Mesendoderm (in vitro differentiated cells): Measurements from ENCODE around the gene MC1R.

Experiments used
- DNase-seq: peaks from one replicate; pipeline ENCODE4 v3.0.0; 2013
- H2AK5ac ChIP-seq: 2 replicates; pipeline ENCODE4 v1.6.1; 2013; ENCODE audit warnings: low read length, inconsistent platforms
- H2BK120ac ChIP-seq: 2 replicates; pipeline ENCODE4 v1.6.1; 2013; ENCODE audit warnings: low read depth, mild to moderate bottlenecking, low read length, moderate library complexity, mixed read lengths
- H2BK15ac ChIP-seq: replicated peaks from 2 replicates; pipeline ENCODE4 v1.6.1; 2013; ENCODE audit warnings: low read depth, mild to moderate bottlenecking, moderate library complexity
- H2BK5ac ChIP-seq: 2 replicates; pipeline ENCODE4 v1.6.1; 2013; ENCODE audit warnings: low read length, inconsistent platforms
- H3K18ac ChIP-seq: 2 replicates; pipeline ENCODE4 v1.6.1; 2013; ENCODE audit warnings: mild to moderate bottlenecking, low read length, mixed read lengths
- H3K23ac ChIP-seq: one replicate; pipeline ENCODE4 v1.6.1; 2013; ENCODE audit warnings: low read length
- H3K27ac ChIP-seq: 2 replicates; pipeline ENCODE4 v1.5.1; 2013; ENCODE audit warnings: low read depth, mild to moderate bottlenecking, inconsistent platforms, low read length, moderate library complexity
- H3K27me3 ChIP-seq: 2 replicates; pipeline ENCODE4 v1.6.1; 2013; ENCODE audit warnings: low read length, control low read depth, mild to moderate bottlenecking, inconsistent platforms; ENCODE audit not compliant: insufficient read depth, poor library complexity
- H3K36me3 ChIP-seq: 2 replicates; pipeline ENCODE4 v1.6.1; 2013; ENCODE audit warnings: low read length, inconsistent platforms; ENCODE audit not compliant: control insufficient read depth, insufficient read depth
- H3K4ac ChIP-seq: one replicate; pipeline ENCODE4 v1.6.1; 2013; ENCODE audit warnings: low read depth, mild to moderate bottlenecking, low read length, moderate library complexity
- H3K4me1 ChIP-seq: 2 replicates; pipeline ENCODE4 v1.6.1; 2013; ENCODE audit warnings: low read depth, low read length, inconsistent platforms; ENCODE audit not compliant: control insufficient read depth
- H3K4me2 ChIP-seq: 2 replicates; pipeline ENCODE4 v1.6.1; 2013; ENCODE audit warnings: low read length
- H3K4me3 ChIP-seq: 2 replicates; pipeline ENCODE4 v1.5.1; 2013; ENCODE audit warnings: mild to moderate bottlenecking, low read length
- H3K56ac ChIP-seq: one replicate; pipeline ENCODE4 v1.6.1; 2013; ENCODE audit warnings: low read length
- H3K79me1 ChIP-seq: 2 replicates; pipeline ENCODE4 v1.6.1; 2013; ENCODE audit warnings: low read length, inconsistent platforms
- H3K79me2 ChIP-seq: 2 replicates; pipeline ENCODE4 v1.6.1; 2013; ENCODE audit warnings: mild to moderate bottlenecking, low read length; ENCODE audit not compliant: control insufficient read depth, insufficient read depth
- H3K9ac ChIP-seq: 2 replicates; pipeline ENCODE4 v1.6.1; 2013; ENCODE audit warnings: low read length, inconsistent platforms
- H4K5ac ChIP-seq: one replicate; pipeline ENCODE4 v1.6.1; 2013; ENCODE audit warnings: low read length
- H4K8ac ChIP-seq: one replicate; pipeline ENCODE4 v1.6.1; 2013; ENCODE audit warnings: low read depth, mild to moderate bottlenecking, control low read depth, low read length, moderate library complexity
- WGBS: extraction: QIAGEN DNeasy Blood & Tissue Kit; methylation state at CpG from one replicate; pipeline ENCODE4 v1.1.7; 2013; ENCODE audit warnings: low lambda C conversion rate, missing lambda C conversion rate; ENCODE audit not compliant: insufficient coverage; ENCODE audit errors: extremely low coverage; 5-methylcytosine and 5-hydroxymethylcytosine counted together

Gene MC1R

DNA sequence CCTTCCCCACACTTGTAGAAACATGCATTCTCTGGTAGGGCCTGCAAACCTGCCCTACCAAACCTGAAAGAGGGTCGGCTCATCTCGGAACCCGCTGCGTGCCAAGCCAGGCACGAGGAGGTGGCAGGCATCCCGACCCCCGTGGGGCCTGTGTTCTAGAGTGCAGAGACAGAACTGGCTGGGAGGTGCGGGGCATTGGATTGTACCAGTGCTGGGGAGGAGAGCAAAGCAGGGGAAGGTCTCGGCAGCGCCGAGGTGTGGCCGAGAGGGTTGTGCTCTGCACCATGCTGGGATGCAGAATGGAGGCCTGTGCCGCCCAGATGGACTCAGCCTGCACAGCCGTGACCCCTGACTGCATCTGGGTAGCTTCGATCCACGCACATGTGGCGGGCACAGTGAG lies 17.8 kb upstream of the MC1R start:
- H3K27ac ChIP-seq = no peak overlapping the region
- no peak overlapping the region for H2AK5ac ChIP-seq
- H3K4ac ChIP-seq = no peak overlapping the region
- WGBS = no CpG with 5 or more reads among the region's 17 CpGs
- H4K8ac ChIP-seq = no peak overlapping the region
- no peak overlapping the region for H3K4me3 ChIP-seq
- no peak overlapping the region for H3K18ac ChIP-seq
- no peak overlapping the region for H3K4me2 ChIP-seq
- no peaks in the 10 kb centered on the region for H3K4me1 ChIP-seq
- no peak overlapping the region for H2BK15ac ChIP-seq
- DNase-seq = no peak
- no peaks in the 10 kb centered on the region for H3K79me1 ChIP-seq
- H3K23ac ChIP-seq = no peak overlapping the region
- H2BK120ac ChIP-seq = no peak overlapping the region
- H3K56ac ChIP-seq = no peak overlapping the region
- H2BK5ac ChIP-seq = no peak overlapping the region
- no peaks in the 10 kb centered on the region for H3K27me3 ChIP-seq
- H4K5ac ChIP-seq = no peak overlapping the region
- H3K36me3 ChIP-seq = peaks cover 21% of the 10 kb centered on the region
- no peaks in the 10 kb centered on the region for H3K79me2 ChIP-seq
- no peak overlapping the region for H3K9ac ChIP-seq

DNA sequence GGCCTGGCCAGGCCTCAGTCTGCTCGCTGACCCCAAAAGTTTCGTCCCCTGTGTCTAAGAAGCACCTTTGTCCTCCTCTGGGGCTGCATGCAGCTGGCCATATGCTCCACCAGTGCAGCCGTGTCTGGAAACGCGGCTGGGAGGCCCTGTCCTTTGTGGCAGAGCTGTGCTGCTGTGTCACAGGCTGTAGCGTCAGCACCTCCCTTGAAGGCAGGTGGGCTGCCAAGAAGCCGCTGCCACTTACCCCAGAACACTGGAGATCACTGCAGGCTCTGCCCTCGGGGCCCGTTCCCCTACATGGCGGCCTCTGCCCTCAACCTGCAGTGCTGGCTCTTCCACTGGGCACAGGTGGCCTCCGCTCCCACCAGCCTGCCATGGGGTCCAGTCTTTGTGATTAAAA lies 15.7 kb upstream of the MC1R start:
- no peak overlapping the region for H2BK15ac ChIP-seq
- no peaks in the 10 kb centered on the region for H3K79me2 ChIP-seq
- H3K56ac ChIP-seq = no peak overlapping the region
- no peak overlapping the region for H4K8ac ChIP-seq
- no peak overlapping the region for H3K4me3 ChIP-seq
- no peaks in the 10 kb centered on the region for H3K4me1 ChIP-seq
- no peak overlapping the region for H3K27ac ChIP-seq
- no peak overlapping the region for H2BK5ac ChIP-seq
- no peak overlapping the region for H4K5ac ChIP-seq
- H3K23ac ChIP-seq = no peak overlapping the region
- no peak overlapping the region for H3K4ac ChIP-seq
- H2AK5ac ChIP-seq = no peak overlapping the region
- H3K36me3 ChIP-seq = peaks cover 21% of the 10 kb centered on the region
- no peak overlapping the region for H3K9ac ChIP-seq
- no peak overlapping the region for H3K4me2 ChIP-seq
- H3K18ac ChIP-seq = no peak overlapping the region
- no peaks in the 10 kb centered on the region for H3K27me3 ChIP-seq
- H3K79me1 ChIP-seq = no peaks in the 10 kb centered on the region
- no peak for DNase-seq
- no CpG with 5 or more reads among the region's 11 CpGs for WGBS
- H2BK120ac ChIP-seq = no peak overlapping the region

DNA sequence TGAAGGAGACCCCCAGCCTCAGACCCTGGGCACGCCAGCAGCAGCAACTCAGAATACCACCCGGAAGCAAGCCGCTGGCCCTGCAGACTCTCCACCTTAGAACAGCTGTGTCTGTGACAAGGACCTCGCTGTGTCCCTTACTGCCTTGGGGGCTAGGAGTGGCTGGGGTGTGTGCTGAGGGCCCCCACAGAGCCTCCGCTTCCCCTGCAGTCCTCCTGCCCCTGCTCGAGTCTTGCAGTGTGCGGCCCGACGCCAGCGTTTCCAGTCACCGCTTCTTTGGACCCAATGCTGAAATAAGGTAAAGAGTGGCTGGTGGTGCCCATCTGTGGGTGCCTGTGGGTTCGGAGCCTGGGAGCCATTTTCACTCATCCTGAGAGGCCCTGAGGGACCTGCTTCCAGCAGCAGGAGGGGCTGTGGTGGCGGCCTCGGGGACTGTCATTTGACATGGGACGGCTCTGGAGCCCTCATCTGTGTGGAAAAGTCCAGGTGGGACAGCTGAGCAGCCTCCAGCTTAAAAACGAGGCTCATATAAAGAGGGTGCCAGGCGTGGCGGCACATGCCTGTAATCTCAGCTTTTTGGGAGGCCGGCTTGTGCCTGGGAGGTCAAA lies 14.7 kb upstream of the MC1R start:
- Histone ChIP-seq H3K36me3 (peaks cover 19% of the 10 kb centered on the region), H2AK5ac (no peak overlapping the region), H4K5ac (no peak overlapping the region), H3K79me2 (no peaks in the 10 kb centered on the region), H2BK5ac (no peak overlapping the region), H3K27me3 (no peaks in the 10 kb centered on the region), H3K4me1 (no peaks in the 10 kb centered on the region), H4K8ac (no peak overlapping the region), H3K23ac (no peak overlapping the region), H3K18ac (no peak overlapping the region), H3K79me1 (no peaks in the 10 kb centered on the region), H3K4ac (no peak overlapping the region), H3K4me3 (no peak overlapping the region), H2BK15ac (no peak overlapping the region), H3K27ac (no peak overlapping the region), H3K56ac (no peak overlapping the region), H3K4me2 (no peak overlapping the region), H3K9ac (no peak overlapping the region), H2BK120ac (no peak overlapping the region)
- no CpG with 5 or more reads among the region's 19 CpGs for WGBS
- no peak for DNase-seq

DNA sequence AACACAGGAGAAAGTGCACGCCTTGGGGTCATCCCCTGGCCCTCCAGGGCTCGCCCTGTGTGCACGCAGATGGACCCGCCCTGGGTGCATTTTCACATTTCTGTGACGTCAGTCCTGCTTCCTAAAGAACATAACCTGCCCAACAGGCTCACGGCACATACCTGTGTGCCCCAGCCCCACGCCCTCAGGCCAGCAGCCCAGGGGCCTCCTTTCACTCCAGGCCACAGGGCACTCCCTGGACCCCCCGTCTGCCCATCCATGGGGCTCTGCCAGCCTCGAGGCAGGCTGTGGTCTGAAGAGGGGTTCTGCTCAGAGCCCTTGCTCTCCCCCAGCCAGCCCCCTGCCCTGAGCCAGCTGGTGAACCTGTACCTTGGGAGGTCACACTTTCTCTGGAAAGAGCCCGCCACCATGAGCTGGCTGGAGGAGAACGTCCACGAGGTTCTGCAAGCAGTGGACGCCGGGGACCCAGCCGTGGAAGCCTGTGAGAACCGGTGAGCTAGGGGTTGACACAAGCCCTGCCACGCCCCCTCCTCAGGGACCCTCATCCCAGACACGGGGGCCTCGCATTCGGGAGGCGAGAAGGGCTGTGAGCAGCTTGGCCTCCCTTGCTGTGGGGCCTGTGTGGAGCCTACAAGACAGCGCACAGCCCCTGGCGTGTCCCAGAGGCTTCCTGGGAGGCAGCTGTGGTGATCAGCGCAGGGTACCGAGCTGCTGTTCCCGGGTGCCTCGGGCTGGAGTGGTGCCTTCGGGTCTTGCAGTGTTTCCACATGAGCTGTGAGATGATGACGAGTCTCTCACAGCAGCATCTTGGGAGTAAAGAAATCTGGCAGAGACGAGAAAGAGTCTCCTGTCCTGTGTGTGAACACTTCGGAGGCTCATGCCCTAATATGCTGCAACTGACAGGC lies 13.8 kb upstream of the MC1R start:
- no CpG with 5 or more reads among the region's 31 CpGs for WGBS
- no peaks in the 10 kb centered on the region for H3K79me1 ChIP-seq
- no peak overlapping the region for H2BK15ac ChIP-seq
- H2BK5ac ChIP-seq = no peak overlapping the region
- no peaks in the 10 kb centered on the region for H3K4me1 ChIP-seq
- H3K27ac ChIP-seq = no peak overlapping the region
- no peak overlapping the region for H2AK5ac ChIP-seq
- no peaks in the 10 kb centered on the region for H3K27me3 ChIP-seq
- H3K56ac ChIP-seq = no peak overlapping the region
- H3K4me2 ChIP-seq = no peak overlapping the region
- peaks cover 17% of the 10 kb centered on the region for H3K36me3 ChIP-seq
- H3K23ac ChIP-seq = no peak overlapping the region
- no peak overlapping the region for H3K4ac ChIP-seq
- no peak overlapping the region for H3K18ac ChIP-seq
- H3K4me3 ChIP-seq = no peak overlapping the region
- H4K5ac ChIP-seq = no peak overlapping the region
- DNase-seq = no peak
- H2BK120ac ChIP-seq = no peak overlapping the region
- no peaks in the 10 kb centered on the region for H3K79me2 ChIP-seq
- no peak overlapping the region for H4K8ac ChIP-seq
- no peak overlapping the region for H3K9ac ChIP-seq

DNA sequence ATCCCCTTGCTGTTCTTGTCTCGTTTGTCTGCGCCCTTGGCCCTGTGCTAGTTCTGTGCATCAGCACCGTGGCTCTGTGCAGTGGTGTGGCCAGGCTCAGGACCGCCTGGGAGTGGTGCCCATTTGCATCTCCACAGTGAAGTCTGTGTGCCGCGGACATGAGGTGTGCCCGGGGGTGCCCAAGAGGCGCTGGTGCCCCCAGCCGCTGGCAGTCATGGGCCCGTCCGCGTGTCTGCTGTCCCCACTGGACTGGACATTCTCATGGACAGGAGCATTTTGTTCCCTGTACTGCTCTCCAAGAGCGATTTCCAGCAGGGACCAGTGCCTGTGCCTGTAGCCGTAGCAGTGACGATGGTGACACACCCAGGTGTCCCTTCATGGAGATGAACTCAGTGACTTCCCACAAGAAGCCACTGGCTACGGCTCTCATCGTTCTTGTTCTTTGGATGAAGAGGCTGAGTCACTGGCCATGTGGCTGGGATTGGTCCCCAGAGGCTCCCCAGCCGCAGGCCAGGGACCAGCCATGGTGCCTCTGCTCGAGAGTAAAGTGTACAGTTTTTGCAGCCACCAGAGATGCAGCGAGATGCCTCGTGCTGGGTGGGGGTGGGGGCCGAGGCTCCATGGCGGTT lies 13.0 kb upstream of the MC1R start:
- Histone ChIP-seq H2BK120ac (no peak overlapping the region), H3K56ac (no peak overlapping the region), H3K79me2 (no peaks in the 10 kb centered on the region), H4K8ac (no peak overlapping the region), H2AK5ac (no peak overlapping the region), H3K4ac (no peak overlapping the region), H3K4me2 (no peak overlapping the region), H3K4me1 (no peaks in the 10 kb centered on the region), H3K36me3 (peaks cover 13% of the 10 kb centered on the region), H3K79me1 (no peaks in the 10 kb centered on the region), H3K4me3 (no peak overlapping the region), H2BK15ac (no peak overlapping the region), H3K18ac (no peak overlapping the region), H4K5ac (no peak overlapping the region), H2BK5ac (no peak overlapping the region), H3K27ac (no peak overlapping the region), H3K9ac (no peak overlapping the region), H3K27me3 (no peaks in the 10 kb centered on the region), H3K23ac (no peak overlapping the region)
- no CpG with 5 or more reads among the region's 23 CpGs for WGBS
- no peak for DNase-seq
